NT2/D1 (cell line): Measurements from ENCODE around the gene PDCD5.
"Not testable (repeated sequence)": the region's sequence is repeated elsewhere in the genome, so short reads cannot be mapped to it uniquely, and the experiment has no call there.

Source experiments
- SUZ12 ChIP-seq: IDR thresholded peaks from 2 replicates; pipeline ENCODE4 v1.6.1; 2011; ENCODE audit not compliant: insufficient read length, insufficient read depth; ENCODE audit errors: extremely low read depth
- ZNF274 ChIP-seq: IDR thresholded peaks from 2 replicates; pipeline ENCODE4 v1.6.1; 2011; ENCODE audit warnings: mild to moderate bottlenecking, low read depth, low read length

DNA sequence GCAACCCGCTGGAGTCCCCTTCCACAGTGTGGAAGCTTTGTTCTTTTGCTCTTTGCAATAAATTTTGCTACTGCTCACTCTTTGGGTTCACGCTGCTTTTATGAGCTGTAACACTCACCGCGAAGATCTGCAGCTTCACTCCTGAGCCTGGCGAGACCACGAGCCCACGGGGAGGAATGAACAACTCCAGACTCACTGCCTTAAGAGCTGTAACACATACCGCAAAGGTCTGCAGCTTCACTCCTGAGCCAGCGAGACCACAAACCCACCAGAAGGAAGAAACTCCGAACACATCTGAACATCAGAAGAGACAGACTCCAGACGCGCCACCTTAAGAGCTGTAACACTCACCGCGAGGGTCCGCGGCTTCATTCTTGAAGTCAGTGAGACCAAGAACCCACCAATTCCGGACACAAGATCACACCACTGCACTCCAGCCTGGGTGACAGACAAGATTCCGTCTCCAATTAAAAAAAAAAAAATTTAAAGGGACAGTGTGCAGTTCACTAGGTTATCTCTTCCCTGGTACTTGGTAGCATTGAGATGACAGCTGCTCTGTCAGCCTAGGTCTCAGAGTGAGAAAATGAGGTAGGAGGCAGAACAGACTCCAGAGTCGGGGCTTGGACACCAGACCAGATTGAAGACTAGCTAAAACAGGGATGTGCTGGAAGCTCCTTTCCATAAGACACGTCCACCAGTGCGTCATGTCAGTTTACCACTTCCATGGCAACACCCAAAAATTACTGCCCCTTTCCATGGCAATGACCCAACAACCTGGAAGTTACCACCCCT is 8.1 kb upstream of the PDCD5 start:
- not testable (repeated sequence) for TF ChIP-seq SUZ12, ZNF274
